ENCODE results near the gene NDUFAF5.

DNA sequence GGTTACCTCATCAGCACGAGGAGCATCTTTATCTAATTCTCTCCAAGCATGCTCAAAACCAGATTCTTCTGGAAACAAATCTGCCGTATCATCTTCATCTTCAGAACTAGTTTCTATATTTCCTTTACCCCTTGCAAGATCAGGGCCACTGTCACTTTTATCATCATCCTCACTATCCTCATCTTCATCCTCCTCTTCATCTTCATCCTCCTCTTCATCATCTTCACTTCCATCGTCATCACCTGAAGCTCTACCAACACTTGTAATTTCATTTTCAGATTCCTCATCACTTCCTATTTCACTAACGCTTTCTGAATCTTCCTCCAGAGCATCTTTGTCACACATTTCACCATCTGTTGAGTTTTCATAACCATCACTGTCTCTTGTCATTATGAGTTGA lies 9.0 kb upstream of the NDUFAF5 start:
- no peak for TF ChIP-seq POLR2A (IDR thresholded peaks at IDR 0.05)
- TF ChIP-seq, protein P1, sequence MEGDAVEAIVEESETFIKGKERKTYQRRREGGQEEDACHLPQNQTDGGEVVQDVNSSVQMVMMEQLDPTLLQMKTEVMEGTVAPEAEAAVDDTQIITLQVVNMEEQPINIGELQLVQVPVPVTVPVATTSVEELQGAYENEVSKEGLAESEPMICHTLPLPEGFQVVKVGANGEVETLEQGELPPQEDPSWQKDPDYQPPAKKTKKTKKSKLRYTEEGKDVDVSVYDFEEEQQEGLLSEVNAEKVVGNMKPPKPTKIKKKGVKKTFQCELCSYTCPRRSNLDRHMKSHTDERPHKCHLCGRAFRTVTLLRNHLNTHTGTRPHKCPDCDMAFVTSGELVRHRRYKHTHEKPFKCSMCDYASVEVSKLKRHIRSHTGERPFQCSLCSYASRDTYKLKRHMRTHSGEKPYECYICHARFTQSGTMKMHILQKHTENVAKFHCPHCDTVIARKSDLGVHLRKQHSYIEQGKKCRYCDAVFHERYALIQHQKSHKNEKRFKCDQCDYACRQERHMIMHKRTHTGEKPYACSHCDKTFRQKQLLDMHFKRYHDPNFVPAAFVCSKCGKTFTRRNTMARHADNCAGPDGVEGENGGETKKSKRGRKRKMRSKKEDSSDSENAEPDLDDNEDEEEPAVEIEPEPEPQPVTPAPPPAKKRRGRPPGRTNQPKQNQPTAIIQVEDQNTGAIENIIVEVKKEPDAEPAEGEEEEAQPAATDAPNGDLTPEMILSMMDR (IDR thresholded peaks at IDR 0.05): no peak
- TF ChIP-seq EP300 (IDR thresholded peaks at IDR 0.05; ENCODE audit: low read depth): no peak

All from transverse colon (tissue), 3 donors.